ENCODE measurements around the gene GDNF.
A peak's percentile ranks its signal among the peaks of the same experiment; 100 is the strongest.

Gene GDNF, protein sequence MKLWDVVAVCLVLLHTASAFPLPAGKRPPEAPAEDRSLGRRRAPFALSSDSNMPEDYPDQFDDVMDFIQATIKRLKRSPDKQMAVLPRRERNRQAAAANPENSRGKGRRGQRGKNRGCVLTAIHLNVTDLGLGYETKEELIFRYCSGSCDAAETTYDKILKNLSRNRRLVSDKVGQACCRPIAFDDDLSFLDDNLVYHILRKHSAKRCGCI

DNA sequence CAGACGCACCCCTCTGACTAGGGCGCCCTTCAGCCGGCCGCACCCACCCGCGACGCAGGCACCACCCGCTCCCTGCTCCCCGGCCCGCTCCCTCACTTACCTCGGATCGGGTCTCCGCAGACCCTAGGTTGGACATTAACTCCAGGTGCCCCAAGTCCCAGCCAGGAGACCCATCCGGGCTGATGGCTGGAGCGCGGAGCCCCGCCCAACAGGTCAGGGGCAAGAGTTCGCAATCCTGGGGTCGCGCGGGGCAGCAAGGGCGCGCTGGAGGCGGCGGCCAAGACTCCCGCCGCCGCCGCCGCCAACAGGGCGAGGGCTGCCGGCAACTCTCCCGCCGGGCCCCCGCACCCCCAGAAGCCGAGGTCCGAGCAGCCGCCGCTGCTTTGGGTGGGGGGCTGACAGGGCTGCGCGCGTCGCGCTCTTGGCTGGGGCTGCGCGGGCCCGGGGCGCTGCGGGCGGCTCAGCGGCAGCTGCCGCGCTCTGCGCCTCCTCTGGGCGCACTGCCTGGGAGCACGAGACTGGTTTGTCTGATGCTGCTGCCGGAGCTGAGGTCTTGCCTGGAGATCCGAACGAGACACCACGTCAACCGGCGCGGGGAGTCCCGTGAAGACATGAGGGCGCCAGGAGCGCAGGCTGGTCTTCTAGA, at the start of gene GDNF:
GDNF (minus strand) TSS at position 635 of the 646 bp plus-strand sequence. CDS start 5,245 bp downstream, outside the sequence.
- Histone ChIP-seq H3K27ac (ENCODE audit: low read depth, low read length) (no peak within 1 kb of the TSS), H3K36me3 (ENCODE audit: control insufficient read depth in 5 of 5, insufficient read depth in 5 of 5, low read length in 5 of 5) (no peaks in the 10 kb centered on the region), H3K4me3 (ENCODE audit: low read depth in 1 of 5, low read length in 5 of 5) (peak within 1 kb of the TSS in 4 of 5 donors; percentile 34 to 54 (median 46)), H3K9me3 (ENCODE audit: control insufficient read depth in 5 of 5, low read length in 5 of 5) (no peaks in the 10 kb centered on the region), H3K27me3 (ENCODE audit: control insufficient read depth in 5 of 5, insufficient read depth in 4 of 5, low read length in 5 of 5) (peaks cover 69 to 80% (median 77%) of the 10 kb centered on the region in 5 donors), H3K9ac (ENCODE audit: low read length in 5 of 5) (no peak within 1 kb of the TSS), H3K4me1 (ENCODE audit: control insufficient read depth in 5 of 5, insufficient read depth in 5 of 5, low read length in 5 of 5) (peaks cover 0 to 51% (median 46%) of the 10 kb centered on the region in 5 donors)

DNA sequence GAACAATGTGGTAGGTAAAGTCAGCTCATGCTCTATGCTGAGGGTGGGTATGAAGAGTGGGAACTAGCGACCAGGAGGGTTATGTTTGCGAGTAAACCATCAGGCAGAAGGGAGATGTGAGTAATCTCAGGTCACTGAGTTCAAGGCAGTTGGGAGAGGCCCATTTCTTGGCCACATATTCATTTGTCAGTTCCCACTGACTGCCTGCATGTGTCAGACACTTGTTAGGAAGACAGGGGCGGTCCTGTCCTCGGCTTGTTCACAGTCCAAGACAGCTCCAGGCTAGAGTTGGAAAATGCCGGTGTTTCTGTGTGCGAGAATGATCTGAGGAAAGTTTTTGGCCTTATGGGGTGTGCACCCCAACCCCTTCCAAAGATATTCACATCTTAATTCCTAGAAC, 48.6 kb upstream of the GDNF start:
- Histone ChIP-seq H3K9ac (ENCODE audit: low read length in 5 of 5) (no peak overlapping the region), H3K4me3 (ENCODE audit: low read depth in 1 of 5, low read length in 5 of 5) (no peak overlapping the region), H3K27me3 (ENCODE audit: control insufficient read depth in 5 of 5, insufficient read depth in 4 of 5, low read length in 5 of 5) (peaks cover 0 to 6% (median 0%) of the 10 kb centered on the region in 5 donors), H3K9me3 (ENCODE audit: control insufficient read depth in 5 of 5, low read length in 5 of 5) (no peaks in the 10 kb centered on the region), H3K36me3 (ENCODE audit: control insufficient read depth in 5 of 5, insufficient read depth in 5 of 5, low read length in 5 of 5) (no peaks in the 10 kb centered on the region), H3K4me1 (ENCODE audit: control insufficient read depth in 5 of 5, insufficient read depth in 5 of 5, low read length in 5 of 5) (no peaks in the 10 kb centered on the region), H3K27ac (ENCODE audit: low read depth, low read length) (no peak overlapping the region)

DNA sequence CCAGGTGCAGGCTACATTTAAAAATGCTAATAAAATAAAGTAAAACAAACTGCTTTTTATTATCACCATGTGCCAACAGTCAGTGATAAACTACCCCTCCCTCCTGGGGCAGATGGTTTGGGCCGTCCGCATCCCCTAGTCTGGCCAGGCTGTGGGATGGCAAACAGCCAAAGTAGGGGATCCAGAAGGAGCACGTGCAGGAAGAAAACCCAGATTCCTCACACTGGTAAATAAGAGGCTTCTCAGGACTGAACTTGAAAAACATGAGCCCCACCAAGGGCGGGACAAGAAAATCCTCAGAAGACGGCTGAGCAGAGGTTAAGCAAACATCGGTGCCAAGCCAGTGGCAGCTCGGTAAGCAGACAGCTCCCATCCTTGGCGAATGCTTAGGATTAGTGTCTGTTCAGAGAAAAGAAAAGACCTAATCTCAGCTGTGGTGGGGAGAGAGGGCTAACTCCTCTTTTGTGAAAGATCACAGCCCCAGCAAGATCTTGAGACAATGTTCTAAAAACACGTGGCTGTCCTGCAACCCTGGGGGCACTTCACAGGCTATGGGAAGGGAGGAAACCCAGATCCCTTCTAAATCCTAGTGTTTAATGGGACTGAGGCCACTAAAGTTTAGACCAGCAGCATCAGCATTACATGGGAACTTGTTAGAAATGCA, 46.5 kb upstream of the GDNF start:
- no peaks in the 10 kb centered on the region for H3K36me3 ChIP-seq (ENCODE audit: control insufficient read depth in 5 of 5, insufficient read depth in 5 of 5, low read length in 5 of 5)
- no peak overlapping the region for H3K4me3 ChIP-seq (ENCODE audit: low read depth in 1 of 5, low read length in 5 of 5)
- no peak overlapping the region for H3K27ac ChIP-seq (ENCODE audit: low read depth, low read length)
- H3K4me1 ChIP-seq (ENCODE audit: control insufficient read depth in 5 of 5, insufficient read depth in 5 of 5, low read length in 5 of 5), result no peaks in the 10 kb centered on the region
- peaks cover 0 to 4% (median 0%) of the 10 kb centered on the region in 5 donors for H3K9me3 ChIP-seq (ENCODE audit: control insufficient read depth in 5 of 5, low read length in 5 of 5)
- H3K27me3 ChIP-seq (ENCODE audit: control insufficient read depth in 5 of 5, insufficient read depth in 4 of 5, low read length in 5 of 5), result peaks cover 0 to 9% (median 0%) of the 10 kb centered on the region in 5 donors
- no peak overlapping the region for H3K9ac ChIP-seq (ENCODE audit: low read length in 5 of 5)

DNA sequence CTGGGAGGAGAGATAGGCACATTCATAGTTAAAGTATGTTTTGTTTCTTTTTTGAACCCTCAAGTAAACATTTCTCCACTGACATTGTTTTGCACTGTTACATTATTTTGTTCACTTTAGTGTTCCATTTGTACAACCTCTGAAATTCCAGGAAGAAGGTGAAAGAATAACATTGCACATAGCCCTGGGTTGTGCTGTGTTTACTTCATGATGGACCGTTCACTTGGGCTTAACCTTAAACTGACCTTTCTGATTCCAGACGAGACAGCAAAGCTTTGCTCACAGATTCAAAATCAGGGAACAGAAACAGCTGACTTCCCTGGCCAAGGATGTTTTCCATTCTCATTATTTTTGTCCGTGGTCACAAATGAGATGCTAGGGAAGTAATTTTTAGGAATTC, 42.8 kb upstream of the GDNF start:
- Histone ChIP-seq H3K27me3 (ENCODE audit: control insufficient read depth in 5 of 5, insufficient read depth in 4 of 5, low read length in 5 of 5) (peaks cover 0 to 8% (median 4%) of the 10 kb centered on the region in 5 donors), H3K9me3 (ENCODE audit: control insufficient read depth in 5 of 5, low read length in 5 of 5) (peaks cover 0 to 4% (median 0%) of the 10 kb centered on the region in 5 donors), H3K27ac (ENCODE audit: low read depth, low read length) (no peak overlapping the region), H3K36me3 (ENCODE audit: control insufficient read depth in 5 of 5, insufficient read depth in 5 of 5, low read length in 5 of 5) (no peaks in the 10 kb centered on the region), H3K4me1 (ENCODE audit: control insufficient read depth in 5 of 5, insufficient read depth in 5 of 5, low read length in 5 of 5) (no peaks in the 10 kb centered on the region), H3K9ac (ENCODE audit: low read length in 5 of 5) (no peak overlapping the region), H3K4me3 (ENCODE audit: low read depth in 1 of 5, low read length in 5 of 5) (no peak overlapping the region)

DNA sequence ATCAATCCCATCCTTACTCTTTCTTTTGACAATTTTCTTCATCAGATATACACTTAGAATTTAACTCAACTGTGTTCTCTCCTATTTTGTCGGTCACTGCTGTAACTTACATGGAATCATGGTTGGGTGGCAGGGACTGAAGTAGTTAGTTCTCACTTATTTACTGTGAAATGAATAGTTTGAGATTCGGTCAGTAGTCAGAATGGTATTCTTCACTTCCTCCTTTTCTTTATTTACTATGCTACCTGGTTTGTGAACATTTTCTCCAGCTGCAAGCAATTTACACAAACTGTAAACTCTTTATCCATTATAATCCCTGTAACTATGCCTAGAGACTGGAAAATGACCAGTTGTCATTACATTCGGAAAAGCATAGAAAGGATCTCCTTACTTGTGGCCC, 41.5 kb upstream of the GDNF start:
- Histone ChIP-seq H3K4me3 (ENCODE audit: low read depth in 1 of 5, low read length in 5 of 5) (no peak overlapping the region), H3K36me3 (ENCODE audit: control insufficient read depth in 5 of 5, insufficient read depth in 5 of 5, low read length in 5 of 5) (no peaks in the 10 kb centered on the region), H3K9me3 (ENCODE audit: control insufficient read depth in 5 of 5, low read length in 5 of 5) (peaks cover 0 to 4% (median 0%) of the 10 kb centered on the region in 5 donors), H3K27me3 (ENCODE audit: control insufficient read depth in 5 of 5, insufficient read depth in 4 of 5, low read length in 5 of 5) (peaks cover 0 to 8% (median 4%) of the 10 kb centered on the region in 5 donors), H3K4me1 (ENCODE audit: control insufficient read depth in 5 of 5, insufficient read depth in 5 of 5, low read length in 5 of 5) (no peaks in the 10 kb centered on the region), H3K27ac (ENCODE audit: low read depth, low read length) (no peak overlapping the region), H3K9ac (ENCODE audit: low read length in 5 of 5) (no peak overlapping the region)

DNA sequence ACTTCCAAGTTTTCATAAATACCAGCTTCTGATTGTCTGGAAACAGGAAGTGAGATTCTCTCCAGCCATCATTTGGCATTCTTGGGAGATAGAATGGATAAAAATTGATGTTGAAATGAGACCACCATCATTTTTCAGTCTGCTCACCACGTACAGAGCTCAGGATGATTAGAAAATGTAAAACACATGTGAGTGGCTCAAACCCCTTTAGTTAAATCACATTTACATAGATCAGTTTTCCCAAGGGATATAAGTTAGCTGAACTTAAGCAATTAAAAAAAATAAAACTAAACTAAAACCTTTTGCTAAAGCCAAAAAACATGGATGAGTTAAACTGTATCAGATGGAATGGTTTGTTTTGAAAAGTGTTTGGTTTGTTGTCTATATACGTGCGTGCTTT, 37.1 kb upstream of the GDNF start:
- Histone ChIP-seq H3K27me3 (ENCODE audit: control insufficient read depth in 5 of 5, insufficient read depth in 4 of 5, low read length in 5 of 5) (peaks cover 0 to 6% (median 4%) of the 10 kb centered on the region in 5 donors), H3K27ac (ENCODE audit: low read depth, low read length) (no peak overlapping the region)

DNA sequence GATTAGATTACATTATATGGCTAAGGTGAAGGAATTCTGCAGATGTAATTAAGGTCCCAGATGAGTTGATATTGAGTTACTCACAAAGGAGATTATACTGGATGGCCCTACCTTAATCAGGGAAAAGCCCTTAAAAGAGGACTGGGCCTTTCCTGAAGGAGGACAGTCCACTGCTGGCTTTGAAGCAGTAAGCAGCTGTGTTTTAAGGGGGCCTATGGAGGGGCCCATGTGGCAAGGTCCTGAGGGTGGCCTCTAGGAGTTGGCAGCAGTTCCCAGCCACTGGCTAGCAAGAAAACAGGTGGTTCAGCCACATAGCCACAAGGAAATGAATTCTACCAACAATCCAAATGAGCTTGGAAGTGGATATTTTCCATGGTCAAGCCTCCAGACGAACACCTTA, 36.4 kb upstream of the GDNF start:
- H3K36me3 ChIP-seq (ENCODE audit: control insufficient read depth in 5 of 5, insufficient read depth in 5 of 5, low read length in 5 of 5), result no peaks in the 10 kb centered on the region
- no peak overlapping the region for H3K27ac ChIP-seq (ENCODE audit: low read depth, low read length)
- no peaks in the 10 kb centered on the region for H3K4me1 ChIP-seq (ENCODE audit: control insufficient read depth in 5 of 5, insufficient read depth in 5 of 5, low read length in 5 of 5)
- no peak overlapping the region for H3K9ac ChIP-seq (ENCODE audit: low read length in 5 of 5)
- no peak overlapping the region for H3K4me3 ChIP-seq (ENCODE audit: low read depth in 1 of 5, low read length in 5 of 5)
- peaks cover 0 to 6% (median 4%) of the 10 kb centered on the region in 5 donors for H3K27me3 ChIP-seq (ENCODE audit: control insufficient read depth in 5 of 5, insufficient read depth in 4 of 5, low read length in 5 of 5)
- peaks cover 0 to 5% (median 4%) of the 10 kb centered on the region in 5 donors for H3K9me3 ChIP-seq (ENCODE audit: control insufficient read depth in 5 of 5, low read length in 5 of 5)

More for the DNA sequence above, 37.1 kb upstream of the GDNF start:
- Histone ChIP-seq H3K9ac (ENCODE audit: low read length in 5 of 5) (no peak overlapping the region), H3K9me3 (ENCODE audit: control insufficient read depth in 5 of 5, low read length in 5 of 5) (peaks cover 0 to 5% (median 4%) of the 10 kb centered on the region in 5 donors), H3K4me1 (ENCODE audit: control insufficient read depth in 5 of 5, insufficient read depth in 5 of 5, low read length in 5 of 5) (no peaks in the 10 kb centered on the region), H3K36me3 (ENCODE audit: control insufficient read depth in 5 of 5, insufficient read depth in 5 of 5, low read length in 5 of 5) (no peaks in the 10 kb centered on the region), H3K4me3 (ENCODE audit: low read depth in 1 of 5, low read length in 5 of 5) (no peak overlapping the region)

DNA sequence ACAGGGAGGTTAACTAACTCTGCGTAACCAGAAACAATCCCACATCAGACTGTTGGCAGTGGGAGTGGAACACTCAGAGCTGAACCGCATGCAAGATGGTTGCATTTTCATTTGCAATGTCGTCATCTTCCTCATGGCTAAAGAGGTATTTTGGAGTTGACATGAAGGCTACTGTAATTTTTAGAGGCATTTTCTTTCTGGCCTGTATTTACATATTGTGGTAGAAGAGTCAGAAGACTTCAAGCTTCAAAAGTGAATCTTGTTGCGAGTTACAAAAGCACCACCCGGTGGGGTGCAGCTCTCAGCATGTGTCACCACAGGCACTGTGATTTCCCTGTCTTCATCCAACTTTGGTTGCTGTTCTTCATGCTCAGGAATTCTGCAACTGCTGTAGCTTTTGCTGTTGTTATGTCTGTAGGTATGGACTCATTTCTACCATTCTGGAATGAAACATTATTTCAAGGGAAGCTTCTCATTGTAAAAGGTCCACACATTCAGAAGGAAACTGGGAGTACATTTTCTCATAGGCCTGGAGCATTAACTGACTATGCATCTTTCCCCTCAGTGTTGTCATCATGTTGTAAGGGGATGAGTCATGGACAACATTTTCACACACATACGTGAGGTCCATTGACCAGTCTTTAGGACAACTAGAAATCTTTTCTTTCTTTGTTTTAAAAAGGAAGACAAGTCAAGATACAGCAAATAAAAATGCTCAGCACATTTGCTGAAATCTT, 35.4 kb upstream of the GDNF start:
- Histone ChIP-seq H3K4me1 (ENCODE audit: control insufficient read depth in 5 of 5, insufficient read depth in 5 of 5, low read length in 5 of 5) (no peaks in the 10 kb centered on the region), H3K27me3 (ENCODE audit: control insufficient read depth in 5 of 5, insufficient read depth in 4 of 5, low read length in 5 of 5) (peaks cover 0 to 5% (median 4%) of the 10 kb centered on the region in 5 donors), H3K9me3 (ENCODE audit: control insufficient read depth in 5 of 5, low read length in 5 of 5) (peaks cover 0 to 5% (median 4%) of the 10 kb centered on the region in 5 donors), H3K36me3 (ENCODE audit: control insufficient read depth in 5 of 5, insufficient read depth in 5 of 5, low read length in 5 of 5) (no peaks in the 10 kb centered on the region), H3K27ac (ENCODE audit: low read depth, low read length) (no peak overlapping the region), H3K9ac (ENCODE audit: low read length in 5 of 5) (no peak overlapping the region), H3K4me3 (ENCODE audit: low read depth in 1 of 5, low read length in 5 of 5) (no peak overlapping the region)

DNA sequence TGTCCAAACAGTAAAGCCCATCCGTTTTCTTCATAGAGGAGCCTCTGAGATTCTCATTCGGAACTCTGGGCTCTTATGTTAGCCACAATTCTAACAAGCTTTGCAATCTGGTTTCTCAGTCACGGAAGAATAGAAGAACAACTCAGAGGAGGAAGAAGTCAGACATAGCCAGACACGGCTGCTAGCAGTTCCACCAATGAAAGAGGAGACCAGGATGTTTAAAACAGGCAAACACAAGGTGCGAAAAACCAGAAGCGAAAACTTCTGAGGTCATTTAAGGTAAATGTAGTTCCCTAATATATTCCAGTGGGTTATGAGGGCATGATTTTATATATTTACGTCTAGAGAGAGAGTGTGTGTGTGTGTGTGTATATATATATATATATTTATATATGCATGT, 34.1 kb upstream of the GDNF start:
- no peaks in the 10 kb centered on the region for H3K36me3 ChIP-seq (ENCODE audit: control insufficient read depth in 5 of 5, insufficient read depth in 5 of 5, low read length in 5 of 5)
- H3K9me3 ChIP-seq (ENCODE audit: control insufficient read depth in 5 of 5, low read length in 5 of 5), result peaks cover 0 to 5% (median 4%) of the 10 kb centered on the region in 5 donors
- no peak overlapping the region for H3K27ac ChIP-seq (ENCODE audit: low read depth, low read length)
- peaks cover 0 to 4% (median under 1%) of the 10 kb centered on the region in 5 donors for H3K27me3 ChIP-seq (ENCODE audit: control insufficient read depth in 5 of 5, insufficient read depth in 4 of 5, low read length in 5 of 5)
- no peak overlapping the region for H3K9ac ChIP-seq (ENCODE audit: low read length in 5 of 5)
- H3K4me3 ChIP-seq (ENCODE audit: low read depth in 1 of 5, low read length in 5 of 5), result no peak overlapping the region
- no peaks in the 10 kb centered on the region for H3K4me1 ChIP-seq (ENCODE audit: control insufficient read depth in 5 of 5, insufficient read depth in 5 of 5, low read length in 5 of 5)
